ENCODE data around the gene ADCY2.

Gene ADCY2

DNA sequence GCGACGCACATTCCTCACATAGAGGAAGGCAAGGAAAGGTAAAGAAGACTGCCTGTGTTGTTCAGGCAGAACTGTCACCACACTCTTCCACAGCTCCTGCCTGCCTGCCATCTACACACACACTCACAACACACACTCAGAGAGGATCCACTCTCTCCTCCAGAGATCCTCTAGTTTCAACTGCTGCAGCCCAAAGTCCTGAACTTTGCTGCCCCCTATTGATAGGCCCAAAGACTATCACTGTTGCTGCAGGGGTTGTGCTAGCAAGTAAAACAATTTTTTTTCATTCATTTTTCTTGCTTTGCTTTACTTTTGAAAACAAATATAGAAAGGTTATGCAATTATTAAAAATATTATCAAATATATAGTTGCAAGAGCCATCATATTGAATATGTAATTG lies 460.9 kb downstream of the ADCY2 start:
- DNase-seq (ENCODE audit: low read depth in 2 of 2): peak; percentile 60 to 66
- no peak overlapping the region for H3K4me3 ChIP-seq (replicated peaks in 1 of 2; ENCODE audit: low read depth in 2 of 2, low read length in 2 of 2)
- TF ChIP-seq CTCF (IDR thresholded peaks at IDR 0.05; ENCODE audit: low read depth, low read length): peak; percentile 77

GRCh38 chr5:7857361-7857760 lies 461.4 kb downstream of the ADCY2 start:
- no peak for TF ChIP-seq CTCF (IDR thresholded peaks at IDR 0.05; ENCODE audit: low read depth, low read length)
- H3K4me3 ChIP-seq (replicated peaks in 1 of 2; ENCODE audit: low read depth in 2 of 2, low read length in 2 of 2): no peak overlapping the region
- DNase-seq (ENCODE audit: low read depth in 2 of 2): no peak

GRCh38 chr5:7857926-7858632 lies 462.1 kb downstream of the ADCY2 start:
- no peak overlapping the region for H3K4me3 ChIP-seq (replicated peaks in 1 of 2; ENCODE audit: low read depth in 2 of 2, low read length in 2 of 2)
- TF ChIP-seq CTCF (IDR thresholded peaks at IDR 0.05; ENCODE audit: low read depth, low read length): no peak
- DNase-seq (ENCODE audit: low read depth in 2 of 2): no peak

DNA sequence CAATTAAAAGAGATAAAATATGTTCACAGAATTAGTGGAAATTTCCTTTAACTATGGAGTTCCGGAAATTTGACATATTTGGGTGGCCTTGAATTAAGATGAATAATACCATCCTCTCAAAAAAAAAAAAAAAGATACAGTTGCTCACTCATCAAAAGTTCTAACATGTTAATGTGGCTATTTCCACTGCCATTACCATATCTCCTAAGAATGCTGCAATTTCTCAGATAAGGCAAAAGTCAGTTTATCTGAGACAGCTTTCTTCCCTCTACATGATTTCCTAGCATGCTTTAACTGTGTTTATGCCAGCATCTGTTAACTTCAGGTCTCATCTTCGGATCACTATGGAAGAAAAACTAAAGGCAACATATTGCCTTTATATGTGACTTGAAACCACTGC lies 470.3 kb downstream of the ADCY2 start:
- TF ChIP-seq CTCF (IDR thresholded peaks at IDR 0.05; ENCODE audit: low read depth, low read length): no peak
- DNase-seq (ENCODE audit: low read depth in 2 of 2): no peak
- no peak overlapping the region for H3K4me3 ChIP-seq (replicated peaks in 1 of 2; ENCODE audit: low read depth in 2 of 2, low read length in 2 of 2)

GRCh38 chr5:7867260-7867659 lies 471.3 kb downstream of the ADCY2 start:
- DNase-seq (ENCODE audit: low read depth in 2 of 2): no peak
- H3K4me3 ChIP-seq (replicated peaks in 1 of 2; ENCODE audit: low read depth in 2 of 2, low read length in 2 of 2): no peak overlapping the region
- TF ChIP-seq CTCF (IDR thresholded peaks at IDR 0.05; ENCODE audit: low read depth, low read length): no peak

DNA sequence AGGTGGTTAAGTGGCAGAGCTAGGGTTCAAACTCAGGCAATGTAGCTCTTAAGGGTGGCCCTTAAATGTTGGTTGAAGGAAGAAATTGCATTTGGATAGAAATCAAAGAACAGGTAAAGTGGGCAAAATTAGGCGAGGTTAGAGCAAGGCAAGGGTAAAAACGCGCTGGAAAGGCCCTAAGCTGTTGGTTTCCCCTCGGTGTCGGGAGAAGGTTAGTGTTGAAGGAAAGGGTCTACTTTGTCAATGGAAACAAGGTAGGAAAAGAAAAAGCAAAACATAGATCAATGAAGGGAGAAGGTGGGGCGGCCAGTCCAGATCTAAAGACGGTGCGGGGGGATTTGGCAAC lies 472.5 kb downstream of the ADCY2 start:
- H3K4me3 ChIP-seq (replicated peaks in 1 of 2; ENCODE audit: low read depth in 2 of 2, low read length in 2 of 2): peak overlapping the region; percentile 81 to 91
- TF ChIP-seq CTCF (IDR thresholded peaks at IDR 0.05; ENCODE audit: low read depth, low read length): no peak
- peak in 1 of 2 donors; percentile 13 for DNase-seq (ENCODE audit: low read depth in 2 of 2)

Measured in cardiac fibroblast (primary cell).